Stomach (tissue), 4 donors: ENCODE results near the gene BABAM2.

ENCODE experiments used
- CTCF ChIP-seq, 7 experiments: fragments of 450-650 bp in 4 of 7; fragments of 200-600 bp in 3 of 7; sonication (generic) in 3 of 7; IDR thresholded peaks; one replicate each; pipeline ENCODE4 v1.5.1; 2016 to 2019; ENCODE audit warnings: antibody characterized with exemption in 7 of 7, control low read depth in 2 of 7, mild to moderate bottlenecking in 1 of 7
- POLR2A ChIP-seq, 4 donors: fragments of 450-650 bp; IDR thresholded peaks; one replicate each; pipeline ENCODE4 v1.6.1; 2016; ENCODE audit warnings: antibody characterized with exemption in 4 of 4, control low read depth in 2 of 4, mild to moderate bottlenecking in 1 of 4, moderate library complexity in 1 of 4
- POLR2AphosphoS5 ChIP-seq, 3 donors: sonication (generic); formaldehyde crosslinking; IDR thresholded peaks; one replicate each; pipeline ENCODE4 v1.6.1; 2016; ENCODE audit warnings: antibody characterized with exemption in 3 of 3

GRCh38 chr2:27904405-27904665 is 13.8 kb downstream of the BABAM2 start:
- TF ChIP-seq CTCF (IDR thresholded peaks at IDR 0.05) (no peak), POLR2A (IDR thresholded peaks at IDR 0.05) (no peak), POLR2AphosphoS5 (IDR thresholded peaks at IDR 0.05) (no peak)
